ENCODE results near the gene MAPK11.

Gene MAPK11

GRCh38 chr22:50260434-50260800 is 9.8 kb downstream of the MAPK11 start:
- DNase-seq: no peak

DNA sequence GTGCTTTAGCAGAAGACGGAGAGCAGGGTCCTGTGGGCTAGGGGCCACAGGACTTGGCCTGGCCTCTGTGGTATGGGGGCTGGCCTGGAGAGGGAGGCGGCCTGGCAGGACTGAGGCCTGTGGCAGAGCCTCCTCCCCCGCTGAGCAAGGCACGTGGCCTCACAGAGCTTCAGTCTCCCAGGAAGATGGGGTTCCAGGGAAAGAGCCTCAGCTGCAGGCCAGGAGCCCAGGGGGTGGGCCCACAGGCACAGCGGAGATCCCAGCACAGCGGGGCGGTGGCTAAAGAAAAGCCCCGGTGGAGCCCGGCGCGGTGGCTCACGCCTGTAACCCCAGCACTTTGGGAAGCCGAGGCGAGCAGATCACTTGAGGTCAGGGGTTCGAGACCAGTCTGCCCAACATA is 10.9 kb downstream of the MAPK11 start:
- no peak for DNase-seq

GRCh38 chr22:50258361-50259292 is 11.6 kb downstream of the MAPK11 start:
- no peak for DNase-seq

DNA sequence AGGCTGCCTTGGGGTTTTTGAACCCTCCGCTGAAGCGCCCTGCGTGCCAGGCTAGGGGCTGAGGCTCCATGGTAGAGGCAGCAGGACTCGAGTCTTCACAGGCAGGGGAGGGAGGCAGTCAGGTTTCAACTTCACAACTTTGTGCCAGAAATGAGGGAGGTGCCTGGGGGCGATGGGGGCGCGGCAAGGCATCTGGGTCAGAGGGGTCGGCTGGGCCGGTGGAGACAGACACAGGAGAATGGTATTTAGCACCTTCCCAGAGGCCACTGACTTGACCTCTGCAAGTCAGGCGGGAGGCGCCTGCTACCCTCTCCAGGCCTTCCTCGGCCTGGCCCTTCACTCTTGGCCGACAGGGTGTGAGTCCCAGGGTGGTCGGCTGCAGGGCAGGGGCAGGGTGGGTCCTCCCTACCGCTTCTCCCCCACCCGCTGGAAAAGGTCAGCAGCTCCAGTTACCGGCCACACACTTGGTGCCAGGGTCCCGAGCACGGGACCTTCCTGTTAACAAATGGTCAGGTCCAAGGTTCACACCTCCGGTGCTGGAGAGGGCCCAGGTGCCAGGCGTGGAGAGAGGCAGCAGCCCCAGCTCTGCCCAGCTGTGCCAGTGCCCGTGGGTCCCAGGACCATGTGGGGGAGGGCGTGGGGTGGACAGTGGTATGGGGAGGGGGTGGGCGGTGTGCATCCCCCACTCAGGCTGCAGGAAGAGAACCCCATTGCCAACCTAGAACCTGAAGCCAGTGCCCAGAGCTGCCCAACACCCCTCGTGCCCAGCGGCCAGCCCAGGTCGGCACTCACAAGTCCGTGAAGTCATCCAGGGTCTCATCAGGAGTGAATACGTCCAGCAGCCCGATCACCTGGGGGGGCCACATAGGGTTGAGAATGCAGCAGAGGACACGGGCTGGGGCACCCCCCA is 12.5 kb downstream of the MAPK11 start:
- DNase-seq: no peak

DNA sequence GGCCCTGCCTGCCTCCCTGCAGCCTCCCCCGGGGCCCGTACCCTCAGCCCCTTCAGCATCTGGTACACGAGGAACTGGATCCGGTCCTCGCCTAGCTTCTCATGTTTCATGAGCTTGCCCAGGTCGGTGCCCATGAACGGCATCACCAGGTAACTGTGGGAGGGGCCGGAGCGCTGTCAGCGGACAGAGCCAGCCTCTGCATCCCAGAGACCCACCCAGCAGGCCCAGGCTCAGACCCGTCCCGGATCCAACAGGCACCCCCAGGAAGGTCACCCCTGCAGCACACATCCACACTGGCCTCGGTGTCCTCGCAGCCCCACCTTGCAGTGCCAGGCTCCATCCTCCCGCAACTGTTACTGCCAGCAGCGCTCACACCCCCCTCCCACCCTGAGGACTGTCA is 13.1 kb downstream of the MAPK11 start:
- no peak for DNase-seq

- no peak for DNase-seq
Measured at GRCh38 chr22:50256258-50256862, 13.8 kb downstream of the MAPK11 start.

DNA sequence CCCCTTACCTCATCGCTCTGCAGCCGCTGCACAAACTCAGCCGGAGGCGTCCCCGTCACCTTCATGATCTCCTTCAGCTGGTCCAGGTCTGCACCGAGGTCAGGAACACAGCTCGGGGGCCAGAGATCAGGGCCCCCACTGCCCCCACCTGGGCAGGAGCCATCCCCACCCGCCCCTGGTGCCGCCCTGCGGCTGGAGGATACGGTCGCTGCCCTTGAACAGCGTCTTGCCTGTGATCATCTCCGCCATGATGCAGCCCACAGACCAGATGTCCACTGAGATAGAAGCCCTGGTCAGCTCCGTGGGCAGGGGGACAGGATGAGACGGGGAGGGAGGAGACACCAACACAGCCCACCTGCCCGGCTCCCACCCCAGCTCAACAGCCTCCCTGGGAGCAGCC is 14.6 kb downstream of the MAPK11 start:
- DNase-seq: no peak

DNA sequence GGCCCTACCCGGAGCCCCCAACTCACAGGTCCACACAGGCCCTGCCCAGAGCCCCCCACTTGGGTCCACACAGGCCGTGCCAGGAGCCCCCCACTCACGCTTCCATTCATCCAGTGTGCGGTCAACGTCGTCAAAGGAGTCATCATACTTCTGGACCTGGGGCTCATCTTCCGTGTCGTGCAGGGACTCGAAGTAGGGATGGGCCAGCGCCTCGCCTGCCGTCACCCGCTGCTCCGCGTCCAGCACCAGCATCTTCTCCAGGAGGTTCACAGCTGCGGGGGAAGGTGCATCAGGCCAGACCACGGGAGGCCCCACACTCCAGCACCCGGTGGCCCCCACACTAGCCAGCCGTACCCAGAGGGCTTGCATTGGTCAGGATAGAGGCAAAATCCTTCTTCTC is 15.1 kb downstream of the MAPK11 start:
- DNase-seq: no peak

DNA sequence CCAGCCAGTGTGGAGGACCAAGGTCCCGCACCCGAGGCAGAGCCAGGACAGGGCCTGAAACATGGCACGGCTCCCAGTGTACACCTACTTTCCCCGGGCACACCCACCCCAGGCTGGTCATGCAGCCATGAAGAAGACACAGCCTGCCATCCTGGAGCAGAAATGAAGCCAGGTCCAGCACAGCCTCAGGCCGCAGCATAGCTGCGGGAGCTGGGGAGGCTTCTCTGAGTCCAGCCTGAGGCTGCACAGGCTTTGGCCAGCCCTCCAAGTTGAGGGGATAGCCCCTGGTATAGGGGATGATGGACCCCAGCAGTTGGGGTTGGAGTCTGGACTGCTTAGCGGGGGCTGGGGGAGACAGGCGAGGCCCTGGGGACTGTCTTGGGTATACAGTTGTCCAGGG is 16.2 kb downstream of the MAPK11 start:
- no peak for DNase-seq

GRCh38 chr22:50253046-50253915 is 16.9 kb downstream of the MAPK11 start:
- DNase-seq: no peak

DNA sequence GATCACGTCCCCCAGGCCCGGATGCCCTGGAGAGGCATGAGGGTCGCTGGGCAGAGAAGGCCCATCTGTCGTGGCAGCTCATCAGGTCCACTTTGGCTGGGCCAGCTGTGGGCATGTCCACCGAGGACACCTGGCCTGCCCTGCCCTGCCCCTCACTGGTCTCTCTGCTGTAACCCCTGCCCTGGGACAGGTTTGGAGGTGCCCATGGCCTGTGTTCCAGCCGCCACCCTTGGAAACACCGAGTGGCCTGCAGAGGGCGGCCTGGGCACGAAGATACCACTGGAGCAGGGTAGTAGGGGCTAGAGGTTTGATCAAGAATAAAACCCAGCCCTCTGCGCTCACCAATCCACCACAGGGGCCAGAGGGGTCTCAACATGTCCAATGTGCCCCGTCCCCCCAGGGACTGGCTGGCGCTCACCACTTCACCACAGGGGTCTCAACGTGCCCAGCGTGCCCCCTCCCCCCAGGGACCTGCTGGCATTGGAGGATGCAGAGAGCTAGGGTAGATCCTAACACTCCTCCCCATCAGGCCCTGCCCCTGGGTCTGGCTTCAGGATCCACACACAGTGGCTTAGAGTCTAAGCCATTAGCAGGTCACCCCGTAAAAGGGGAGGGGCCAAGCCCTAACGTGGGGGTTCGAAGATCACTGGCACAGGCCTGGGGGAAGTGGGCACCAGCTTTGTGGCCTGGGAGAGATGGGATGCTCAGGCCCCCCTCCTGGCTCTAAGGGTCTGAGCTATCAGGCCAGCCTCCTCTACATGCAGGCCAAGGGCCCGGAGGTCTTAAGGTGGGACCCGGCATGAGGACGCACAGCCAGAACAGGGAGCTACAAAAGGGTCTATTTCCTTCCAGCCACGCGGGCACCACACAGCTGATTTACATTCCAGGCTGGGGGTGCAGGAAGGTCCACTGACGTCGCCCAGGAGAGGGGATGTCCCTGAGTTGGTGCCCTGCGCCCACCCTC is 17.8 kb downstream of the MAPK11 start:
- peak; percentile 66 to 68 for DNase-seq

DNA sequence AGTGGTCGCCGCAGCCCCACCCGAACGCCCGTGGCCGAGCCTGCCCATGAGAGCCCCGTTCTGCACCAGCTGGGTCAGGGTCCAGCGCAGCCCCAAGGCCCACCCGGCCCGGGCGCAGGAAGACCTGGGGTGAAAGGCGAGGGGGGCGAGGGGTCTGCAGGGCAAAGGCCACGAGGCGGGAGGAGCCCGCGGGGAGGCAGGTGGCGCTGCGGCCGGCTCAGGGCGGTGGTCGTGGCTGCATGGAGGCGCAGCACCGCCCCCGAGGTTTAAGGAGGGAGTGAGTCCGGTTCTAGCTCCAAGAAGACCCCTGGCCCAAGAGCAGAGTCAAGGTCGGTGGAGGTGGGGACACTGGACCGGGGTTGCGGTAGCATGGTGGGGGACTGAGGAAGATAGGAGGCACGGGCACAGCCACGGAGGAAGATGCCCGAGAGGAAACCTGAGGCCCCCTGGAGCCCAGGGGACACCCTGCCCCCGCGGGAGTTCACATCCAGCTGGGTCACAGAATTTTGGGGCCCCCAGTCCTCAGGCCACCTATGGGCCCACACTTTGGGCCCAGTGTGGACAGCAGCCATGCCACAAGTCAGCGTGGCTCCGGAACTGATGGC is 18.6 kb downstream of the MAPK11 start:
- DNase-seq: no peak

DNA sequence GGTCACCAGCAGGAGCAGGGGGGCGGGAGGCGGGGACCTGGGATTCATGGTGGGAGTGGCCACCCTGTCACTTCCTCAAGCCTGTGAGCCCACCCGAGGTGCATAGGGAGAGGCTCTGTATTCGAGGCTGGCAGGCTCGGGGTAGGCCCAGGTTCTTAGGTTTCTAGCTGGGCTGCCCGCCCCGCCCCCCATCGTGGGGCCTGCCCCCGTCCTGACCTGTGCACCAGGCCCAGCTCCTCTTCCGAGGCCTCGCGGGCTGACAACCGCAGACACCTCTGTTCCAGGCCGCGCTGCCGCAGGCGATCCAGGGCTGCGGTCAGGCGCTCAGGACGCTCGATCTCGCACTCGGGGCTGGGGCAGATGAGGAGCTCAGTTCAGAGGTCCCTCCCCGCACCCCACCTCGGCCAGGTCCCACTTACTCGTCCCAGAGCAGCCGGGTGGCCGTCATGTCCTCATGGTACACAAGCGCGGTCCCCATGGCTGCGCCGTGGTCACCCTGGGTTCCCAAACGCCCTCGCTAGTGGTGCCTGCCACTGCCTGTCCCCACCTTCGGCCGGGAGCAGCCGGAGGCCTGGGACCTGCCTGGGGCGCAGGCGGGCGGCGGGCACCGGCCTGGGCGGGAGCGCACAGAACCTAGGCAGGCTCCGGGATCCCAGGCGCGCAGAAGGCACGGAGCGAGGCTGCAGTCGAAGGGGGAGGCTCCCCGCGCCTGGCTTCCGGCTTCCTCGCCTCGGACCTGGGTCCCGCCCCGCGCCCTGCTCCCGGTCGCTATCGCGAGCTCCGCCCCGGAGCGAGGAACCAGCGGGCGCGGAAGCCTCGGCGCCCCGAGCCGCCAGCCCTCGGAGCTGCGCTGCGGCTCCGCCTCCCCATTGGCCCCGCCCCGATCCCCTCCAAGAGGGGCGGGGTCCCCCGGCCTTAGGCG is 19.4 kb downstream of the MAPK11 start, which contains the start of gene HDAC10:
TSS of gene HDAC10 (minus strand) at position 711 of the 922 bp plus-strand sequence. CDS start at position 478, 233 bp downstream.
- peak; percentile 73 to 80 for DNase-seq

- DNase-seq: no peak
Measured at GRCh38 chr22:50250249-50250554, 20.0 kb downstream of the MAPK11 start.

DNA sequence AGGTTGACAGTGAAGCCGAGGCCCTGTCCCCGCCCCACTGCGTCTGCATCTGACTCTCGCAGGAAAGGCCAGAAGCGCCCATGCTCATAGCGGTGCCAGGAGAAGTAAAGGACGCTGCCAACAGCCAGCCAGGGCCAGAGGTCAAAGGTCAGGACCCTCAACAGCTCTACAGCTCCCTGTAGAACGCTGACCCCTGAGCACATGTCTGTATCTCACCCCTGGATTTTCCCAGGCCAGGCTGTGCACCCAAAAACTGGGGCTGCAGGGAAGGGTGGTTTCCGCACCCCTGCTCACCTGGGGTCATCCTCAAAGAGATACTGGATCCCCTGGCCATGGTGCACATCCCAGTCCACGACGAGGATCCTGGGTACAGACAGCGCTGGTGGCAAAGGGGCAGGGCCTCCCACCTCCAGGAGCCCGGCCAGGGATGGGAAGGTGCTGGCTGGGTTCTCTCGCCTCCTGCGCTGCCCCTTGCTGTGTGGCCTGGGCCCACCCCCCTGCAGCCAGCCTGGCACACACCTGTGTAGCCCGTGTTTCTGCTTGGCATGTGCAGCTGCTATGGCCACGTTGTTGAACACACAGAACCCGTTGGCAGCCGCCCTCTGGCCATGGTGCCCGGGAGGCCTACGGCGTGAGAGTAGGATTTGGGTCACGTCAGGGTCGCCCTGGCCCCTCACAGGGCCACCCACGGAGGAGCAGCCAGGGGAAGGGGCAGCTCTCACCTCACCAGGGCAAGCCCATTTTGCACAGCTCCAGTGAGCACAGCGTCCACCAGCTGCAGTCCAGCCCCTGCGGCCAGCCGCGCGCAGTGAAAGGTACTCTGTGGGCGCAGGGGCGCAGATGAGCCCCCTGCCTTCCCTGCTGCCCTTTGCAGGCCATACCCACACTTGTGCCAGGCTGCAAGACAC is 20.6 kb downstream of the MAPK11 start:
- no peak for DNase-seq

GRCh38 chr22:50248196-50249081 is 21.7 kb downstream of the MAPK11 start:
- DNase-seq: no peak

DNA sequence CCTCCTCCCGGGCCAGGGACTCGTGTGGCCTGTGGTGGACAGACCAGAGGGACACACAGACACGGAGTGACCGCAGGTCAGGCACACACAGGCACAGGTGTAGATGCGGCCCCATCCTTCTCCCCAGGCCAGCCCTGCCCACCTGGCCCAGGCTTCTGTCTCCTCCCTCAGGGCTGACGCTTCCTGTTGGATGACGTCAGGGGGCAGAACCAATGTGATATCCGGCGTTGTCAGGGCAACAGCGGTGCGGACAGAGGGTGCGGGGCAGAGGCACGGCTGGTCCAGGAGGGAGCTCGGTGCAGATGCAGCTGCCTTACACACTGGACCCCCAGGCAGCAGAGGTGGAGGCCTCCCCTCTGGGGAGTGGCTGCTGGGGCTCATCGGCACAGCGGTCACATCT is 22.4 kb downstream of the MAPK11 start:
- DNase-seq: peak in 1 of 2 experiments; percentile 16

Data from stimulated activated CD4-positive, alpha-beta T cell treated with anti-CD3 and anti-CD28 coated beads, Interleukin-4, amount 100 ng/mL, for 4 hours (primary cell).